ENCODE results near the gene NDFIP2.

DNA sequence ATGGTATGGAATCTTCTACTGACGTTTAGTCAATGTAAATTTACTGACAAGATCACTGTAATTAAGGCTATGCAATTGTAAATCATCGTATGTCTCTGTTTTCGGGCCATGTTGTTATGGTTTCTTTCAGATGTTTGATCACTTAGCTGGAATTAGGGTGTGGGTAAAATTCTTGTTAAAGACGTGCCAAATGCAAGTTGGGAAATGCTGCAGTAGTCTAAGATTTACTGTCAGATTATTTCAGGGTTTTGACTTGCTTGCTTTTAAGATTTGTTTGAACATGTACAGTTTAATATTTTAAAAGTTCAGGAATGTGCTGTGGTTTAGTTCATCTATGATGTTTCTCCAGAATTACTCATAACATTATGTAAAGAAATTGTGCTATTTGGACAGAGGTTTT, 10.8 kb downstream of the NDFIP2 start:
- TF ChIP-seq, protein P1, sequence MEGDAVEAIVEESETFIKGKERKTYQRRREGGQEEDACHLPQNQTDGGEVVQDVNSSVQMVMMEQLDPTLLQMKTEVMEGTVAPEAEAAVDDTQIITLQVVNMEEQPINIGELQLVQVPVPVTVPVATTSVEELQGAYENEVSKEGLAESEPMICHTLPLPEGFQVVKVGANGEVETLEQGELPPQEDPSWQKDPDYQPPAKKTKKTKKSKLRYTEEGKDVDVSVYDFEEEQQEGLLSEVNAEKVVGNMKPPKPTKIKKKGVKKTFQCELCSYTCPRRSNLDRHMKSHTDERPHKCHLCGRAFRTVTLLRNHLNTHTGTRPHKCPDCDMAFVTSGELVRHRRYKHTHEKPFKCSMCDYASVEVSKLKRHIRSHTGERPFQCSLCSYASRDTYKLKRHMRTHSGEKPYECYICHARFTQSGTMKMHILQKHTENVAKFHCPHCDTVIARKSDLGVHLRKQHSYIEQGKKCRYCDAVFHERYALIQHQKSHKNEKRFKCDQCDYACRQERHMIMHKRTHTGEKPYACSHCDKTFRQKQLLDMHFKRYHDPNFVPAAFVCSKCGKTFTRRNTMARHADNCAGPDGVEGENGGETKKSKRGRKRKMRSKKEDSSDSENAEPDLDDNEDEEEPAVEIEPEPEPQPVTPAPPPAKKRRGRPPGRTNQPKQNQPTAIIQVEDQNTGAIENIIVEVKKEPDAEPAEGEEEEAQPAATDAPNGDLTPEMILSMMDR (IDR thresholded peaks at IDR 0.05; ENCODE audit: insufficient read depth, low read length) = no peak
- TF ChIP-seq, protein P2, sequence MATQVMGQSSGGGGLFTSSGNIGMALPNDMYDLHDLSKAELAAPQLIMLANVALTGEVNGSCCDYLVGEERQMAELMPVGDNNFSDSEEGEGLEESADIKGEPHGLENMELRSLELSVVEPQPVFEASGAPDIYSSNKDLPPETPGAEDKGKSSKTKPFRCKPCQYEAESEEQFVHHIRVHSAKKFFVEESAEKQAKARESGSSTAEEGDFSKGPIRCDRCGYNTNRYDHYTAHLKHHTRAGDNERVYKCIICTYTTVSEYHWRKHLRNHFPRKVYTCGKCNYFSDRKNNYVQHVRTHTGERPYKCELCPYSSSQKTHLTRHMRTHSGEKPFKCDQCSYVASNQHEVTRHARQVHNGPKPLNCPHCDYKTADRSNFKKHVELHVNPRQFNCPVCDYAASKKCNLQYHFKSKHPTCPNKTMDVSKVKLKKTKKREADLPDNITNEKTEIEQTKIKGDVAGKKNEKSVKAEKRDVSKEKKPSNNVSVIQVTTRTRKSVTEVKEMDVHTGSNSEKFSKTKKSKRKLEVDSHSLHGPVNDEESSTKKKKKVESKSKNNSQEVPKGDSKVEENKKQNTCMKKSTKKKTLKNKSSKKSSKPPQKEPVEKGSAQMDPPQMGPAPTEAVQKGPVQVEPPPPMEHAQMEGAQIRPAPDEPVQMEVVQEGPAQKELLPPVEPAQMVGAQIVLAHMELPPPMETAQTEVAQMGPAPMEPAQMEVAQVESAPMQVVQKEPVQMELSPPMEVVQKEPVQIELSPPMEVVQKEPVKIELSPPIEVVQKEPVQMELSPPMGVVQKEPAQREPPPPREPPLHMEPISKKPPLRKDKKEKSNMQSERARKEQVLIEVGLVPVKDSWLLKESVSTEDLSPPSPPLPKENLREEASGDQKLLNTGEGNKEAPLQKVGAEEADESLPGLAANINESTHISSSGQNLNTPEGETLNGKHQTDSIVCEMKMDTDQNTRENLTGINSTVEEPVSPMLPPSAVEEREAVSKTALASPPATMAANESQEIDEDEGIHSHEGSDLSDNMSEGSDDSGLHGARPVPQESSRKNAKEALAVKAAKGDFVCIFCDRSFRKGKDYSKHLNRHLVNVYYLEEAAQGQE (IDR thresholded peaks at IDR 0.05; ENCODE audit: insufficient replicate concordance, low read depth) = no peak
- TF ChIP-seq POLR2AphosphoS5 (IDR thresholded peaks at IDR 0.05; ENCODE audit: low read depth) (no peak), SPI1 (IDR thresholded peaks at IDR 0.05; ENCODE audit: borderline replicate concordance, low read depth) (no peak), GABPA (IDR thresholded peaks at IDR 0.05; ENCODE audit: low read depth) (no peak)

All from HL-60 (cell line).